ENCODE data around the gene SUGCT.

The SUGCT gene

GRCh38 chr7:40482845-40483244 is 348.0 kb downstream of the SUGCT start:
- DNase-seq = no peak

GRCh38 chr7:40483630-40484029 is 348.8 kb downstream of the SUGCT start:
- no peak for DNase-seq

GRCh38 chr7:40489844-40490602 is 355.2 kb downstream of the SUGCT start:
- DNase-seq = no peak

- DNase-seq = no peak
These were observed 355.8 kb downstream of the SUGCT start for GRCh38 chr7:40490603-40490924.

GRCh38 chr7:40492946-40493345 is 358.1 kb downstream of the SUGCT start:
- no peak for DNase-seq

GRCh38 chr7:40493609-40494051 is 358.8 kb downstream of the SUGCT start:
- DNase-seq = no peak

GRCh38 chr7:40498924-40499510 is 364.2 kb downstream of the SUGCT start:
- no peak for DNase-seq

- no peak for DNase-seq
These were observed 364.9 kb downstream of the SUGCT start for GRCh38 chr7:40499718-40500117.

- DNase-seq = no peak
These were observed 365.4 kb downstream of the SUGCT start for GRCh38 chr7:40500219-40500618.

GRCh38 chr7:40502359-40502758 is 367.6 kb downstream of the SUGCT start:
- DNase-seq = no peak

- DNase-seq = no peak
These were observed 371.4 kb downstream of the SUGCT start for GRCh38 chr7:40506158-40506557.

- DNase-seq = no peak
These were observed 372.4 kb downstream of the SUGCT start for GRCh38 chr7:40507166-40507565.

GRCh38 chr7:40509287-40509996 is 374.6 kb downstream of the SUGCT start:
- DNase-seq = no peak

GRCh38 chr7:40516376-40516775 is 381.6 kb downstream of the SUGCT start:
- no peak for DNase-seq

GRCh38 chr7:40519009-40519408 is 384.2 kb downstream of the SUGCT start:
- no peak for DNase-seq

GRCh38 chr7:40520986-40521738 is 386.4 kb downstream of the SUGCT start:
- no peak for DNase-seq

GRCh38 chr7:40525764-40526163 is 391.0 kb downstream of the SUGCT start:
- DNase-seq = no peak

GRCh38 chr7:40526951-40527715 is 392.3 kb downstream of the SUGCT start:
- DNase-seq = no peak

GRCh38 chr7:40527723-40528122 is 392.9 kb downstream of the SUGCT start:
- DNase-seq = no peak

GRCh38 chr7:40530292-40530691 is 395.5 kb downstream of the SUGCT start:
- no peak for DNase-seq

GRCh38 chr7:40531956-40532355 is 397.2 kb downstream of the SUGCT start:
- DNase-seq = no peak

- DNase-seq = no peak
These were observed 400.9 kb downstream of the SUGCT start for GRCh38 chr7:40535678-40536077.

GRCh38 chr7:40536421-40536820 is 401.6 kb downstream of the SUGCT start:
- no peak for DNase-seq
